ENCODE measurements around the gene S100A9. TPM values are rescaled to one million over a fixed set of nuclear protein-coding genes. Genes with fewer than 3 reads are reported as not detected.

The S100A9 gene
- total RNA-seq = not detected in 2 replicates
- long read RNA-seq = 0 reads

GRCh38 chr1:153357853-153358690 lies at the start of gene S100A9:
Gene S100A9, plus strand, starts transcription at chr1:153357854. Its CDS starts 430 bp downstream, at chr1:153358284.
- no peak for TF ChIP-seq CTCF (IDR thresholded peaks at IDR 0.05)
- Mint-ChIP-seq H3K9me3 (ENCODE audit: unreplicated experiment) (no peaks in the 10 kb centered on the region), H3K27me3 (ENCODE audit: unreplicated experiment) (peaks cover 4% of the 10 kb centered on the region), H3K27ac (ENCODE audit: unreplicated experiment) (no peak within 1 kb of the TSS), H3K4me3 (ENCODE audit: unreplicated experiment) (no peak within 1 kb of the TSS), H3K36me3 (ENCODE audit: unreplicated experiment) (no peaks in the 10 kb centered on the region), H3K4me1 (ENCODE audit: unreplicated experiment) (no peaks in the 10 kb centered on the region)
- DNase-seq (ENCODE audit: extremely low spot score, unreplicated experiment) = peak; percentile 59

- Mint-ChIP-seq H3K27ac (ENCODE audit: unreplicated experiment) (no peak overlapping the region), H3K36me3 (ENCODE audit: unreplicated experiment) (no peaks in the 10 kb centered on the region), H3K4me3 (ENCODE audit: unreplicated experiment) (no peak overlapping the region), H3K27me3 (ENCODE audit: unreplicated experiment) (no peaks in the 10 kb centered on the region), H3K4me1 (ENCODE audit: unreplicated experiment) (no peaks in the 10 kb centered on the region), H3K9me3 (ENCODE audit: unreplicated experiment) (no peaks in the 10 kb centered on the region)
- TF ChIP-seq CTCF (IDR thresholded peaks at IDR 0.05) = no peak
- no peak for DNase-seq (ENCODE audit: extremely low spot score, unreplicated experiment)
Measured at GRCh38 chr1:153308540-153308939, 49.1 kb upstream of the S100A9 start.

GRCh38 chr1:153309441-153309840 lies 48.2 kb upstream of the S100A9 start:
- H3K27ac Mint-ChIP-seq (ENCODE audit: unreplicated experiment) = no peak overlapping the region

GRCh38 chr1:153310526-153310925 lies 47.1 kb upstream of the S100A9 start:
- no peak for TF ChIP-seq CTCF (IDR thresholded peaks at IDR 0.05)
- H3K36me3 Mint-ChIP-seq (ENCODE audit: unreplicated experiment) = no peaks in the 10 kb centered on the region
- H3K4me3 Mint-ChIP-seq (ENCODE audit: unreplicated experiment) = no peak overlapping the region
- peaks cover 6% of the 10 kb centered on the region for H3K9me3 Mint-ChIP-seq (ENCODE audit: unreplicated experiment)
- no peaks in the 10 kb centered on the region for H3K27me3 Mint-ChIP-seq (ENCODE audit: unreplicated experiment)
- no peak overlapping the region for H3K27ac Mint-ChIP-seq (ENCODE audit: unreplicated experiment)
- no peak for DNase-seq (ENCODE audit: extremely low spot score, unreplicated experiment)
- H3K4me1 Mint-ChIP-seq (ENCODE audit: unreplicated experiment) = no peaks in the 10 kb centered on the region

More at GRCh38 chr1:153309441-153309840, 48.2 kb upstream of the S100A9 start:
- Mint-ChIP-seq H3K27me3 (ENCODE audit: unreplicated experiment) (no peaks in the 10 kb centered on the region), H3K9me3 (ENCODE audit: unreplicated experiment) (no peaks in the 10 kb centered on the region), H3K4me3 (ENCODE audit: unreplicated experiment) (no peak overlapping the region), H3K36me3 (ENCODE audit: unreplicated experiment) (no peaks in the 10 kb centered on the region), H3K4me1 (ENCODE audit: unreplicated experiment) (no peaks in the 10 kb centered on the region)
- DNase-seq (ENCODE audit: extremely low spot score, unreplicated experiment) = no peak
- TF ChIP-seq CTCF (IDR thresholded peaks at IDR 0.05) = no peak

GRCh38 chr1:153312570-153313186 lies 45.0 kb upstream of the S100A9 start, which contains the start of gene PGLYRP3:
Gene PGLYRP3, minus strand, starts transcription at chr1:153312952. Its CDS starts 2,287 bp downstream, at chr1:153310665.
- H3K4me3 Mint-ChIP-seq (ENCODE audit: unreplicated experiment) = no peak within 1 kb of the TSS
- no peak for DNase-seq (ENCODE audit: extremely low spot score, unreplicated experiment)
- no peak within 1 kb of the TSS for H3K27ac Mint-ChIP-seq (ENCODE audit: unreplicated experiment)
- peaks cover 9% of the 10 kb centered on the region for H3K9me3 Mint-ChIP-seq (ENCODE audit: unreplicated experiment)
- H3K36me3 Mint-ChIP-seq (ENCODE audit: unreplicated experiment) = no peaks in the 10 kb centered on the region
- no peak for TF ChIP-seq CTCF (IDR thresholded peaks at IDR 0.05)
- no peaks in the 10 kb centered on the region for H3K27me3 Mint-ChIP-seq (ENCODE audit: unreplicated experiment)
- H3K4me1 Mint-ChIP-seq (ENCODE audit: unreplicated experiment) = no peaks in the 10 kb centered on the region
